Neural cell (in vitro differentiated cells): ENCODE data around the gene RFNG. TPM values are rescaled to one million over a fixed set of nuclear protein-coding genes. Genes with fewer than 3 reads are reported as not detected.

Experiments
- H2AFZ ChIP-seq: fragments of 200-600, 300-800 bp; sonication (generic), shearing (Covaris generic); 2 replicates; pipeline ENCODE4 v1.6.0; 2014; ENCODE audit warnings: low read depth, mild to moderate bottlenecking, antibody characterized with exemption, low read length, moderate library complexity
- H3F3A ChIP-seq: fragments of 200-600 bp; shearing (Covaris generic); 2 replicates; pipeline ENCODE4 v1.6.1; 2016; ENCODE audit warnings: mild to moderate bottlenecking, moderate library complexity, mixed read lengths, antibody characterized with exemption, low read length; ENCODE audit not compliant: insufficient read depth, poor library complexity, severe bottlenecking
- H3K27ac ChIP-seq: fragments of 200-600, 300-800 bp; sonication (generic), shearing (Covaris generic); 2 replicates; pipeline ENCODE4 v1.5.1; 2014; ENCODE audit warnings: mild to moderate bottlenecking, low read length, moderate library complexity
- H3K27me3 ChIP-seq: fragments of 300-800, 200-600 bp; sonication (generic), shearing (Covaris generic); 2 replicates; pipeline ENCODE4 v1.6.0; 2014; ENCODE audit warnings: mild to moderate bottlenecking, low read depth, low read length, moderate library complexity; ENCODE audit not compliant: insufficient read depth
- H3K36me3 ChIP-seq: fragments of 300-800, 200-600 bp; sonication (generic), shearing (Covaris generic); 2 replicates; pipeline ENCODE4 v1.5.1; 2014; ENCODE audit warnings: mild to moderate bottlenecking, antibody characterized with exemption, low read length, moderate library complexity; ENCODE audit not compliant: insufficient read depth
- H3K4me2 ChIP-seq: fragments of 300-800, 200-600 bp; sonication (generic), shearing (Covaris generic); 2 replicates; pipeline ENCODE4 v1.6.0; 2014; ENCODE audit warnings: mild to moderate bottlenecking, low read length
- H3K4me3 ChIP-seq: fragments of 300-800, 200-600 bp; sonication (generic), shearing (Covaris generic); 2 replicates; pipeline ENCODE4 v1.5.1; 2014; ENCODE audit warnings: mild to moderate bottlenecking, low read length, moderate library complexity
- H3K79me2 ChIP-seq: fragments of 200-600 bp; shearing (Covaris generic); replicated peaks from 2 replicates; pipeline ENCODE4 v1.6.0; 2014; ENCODE audit warnings: mild to moderate bottlenecking, low read length, moderate library complexity; ENCODE audit not compliant: insufficient read depth
- H3K9ac ChIP-seq: fragments of 300-800, 200-600 bp; sonication (generic), shearing (Covaris generic); 2 replicates; pipeline ENCODE4 v1.6.1; 2016; ENCODE audit warnings: mild to moderate bottlenecking, low read length, mixed read lengths
- H3K9me2 ChIP-seq: fragments of 200-600 bp; shearing (Covaris generic); 2 replicates; pipeline ENCODE4 v1.6.1; 2016; ENCODE audit warnings: mild to moderate bottlenecking, low read length, mixed read lengths; ENCODE audit not compliant: insufficient read depth
- H3K9me3 ChIP-seq: fragments of 200-600, 300-800 bp; sonication (generic), shearing (Covaris generic); 2 replicates; pipeline ENCODE4 v1.6.1; 2016; ENCODE audit warnings: mild to moderate bottlenecking, mixed run types, low read length, moderate library complexity, mixed read lengths
- H4K20me1 ChIP-seq: fragments of 200-600 bp; shearing (Covaris generic); 2 replicates; pipeline ENCODE4 v1.6.1; 2016; ENCODE audit warnings: mild to moderate bottlenecking, mixed run types; ENCODE audit not compliant: insufficient read depth
- EP300 ChIP-seq: fragments of 450-650 bp; conservative IDR thresholded peaks from 2 replicates; pipeline ENCODE4 v1.6.1; 2014; ENCODE audit warnings: antibody characterized with exemption, mild to moderate bottlenecking, moderate library complexity; ENCODE audit not compliant: poor library complexity, severe bottlenecking
- EZH2 ChIP-seq: fragments of 200-600, 300-800 bp; shearing (Covaris generic), sonication (generic); IDR thresholded peaks from 2 replicates; pipeline ENCODE4 v1.6.1; 2014; ENCODE audit warnings: antibody characterized with exemption, low read length, borderline replicate concordance, mild to moderate bottlenecking; ENCODE audit not compliant: insufficient read depth, poor library complexity, severe bottlenecking
- MXI1 ChIP-seq: fragments of 450-650 bp; conservative IDR thresholded peaks from 2 replicates; pipeline ENCODE4 v1.6.1; 2014; ENCODE audit warnings: antibody characterized with exemption, mild to moderate bottlenecking; ENCODE audit not compliant: poor library complexity, severe bottlenecking
- POLR2AphosphoS5 ChIP-seq: IDR thresholded peaks from 2 replicates; pipeline ENCODE4 v1.6.1; 2012
- RAD21 ChIP-seq: fragments of 450-650 bp; conservative IDR thresholded peaks from 2 replicates; pipeline ENCODE4 v1.6.1; 2014; ENCODE audit warnings: antibody characterized with exemption, mild to moderate bottlenecking, moderate library complexity
- SMC3 ChIP-seq: fragments of 450-650 bp; conservative IDR thresholded peaks from 2 replicates; pipeline ENCODE4 v1.6.1; 2014; ENCODE audit warnings: antibody characterized with exemption, mild to moderate bottlenecking, moderate library complexity; ENCODE audit not compliant: poor library complexity
- TAF1 ChIP-seq: IDR thresholded peaks from 2 replicates; pipeline ENCODE4 v1.6.1; 2012; ENCODE audit warnings: low read depth
- polyA plus RNA-seq: library from polyadenylated mRNA; depleted of rRNA; stranded (reverse); fragments of >200 nt; gene quantifications from 2 replicates; pipeline ENCODE4 v1.2.3, GENCODE V29; 2014
- TF ChIP-seq, protein P1 (sequence below): fragments of 450-650 bp; IDR thresholded peaks from 2 replicates; pipeline ENCODE4 v1.5.1; 2014; ENCODE audit warnings: antibody characterized with exemption, mild to moderate bottlenecking, moderate library complexity; ENCODE audit not compliant: poor library complexity, severe bottlenecking
- TF ChIP-seq, protein P2 (sequence below): IDR thresholded peaks from 2 replicates; pipeline ENCODE4 v1.6.1; 2012; ENCODE audit warnings: borderline replicate concordance

Gene RFNG
- polyA plus RNA-seq, 1 donor from 2014 or later, result 176 TPM

DNA sequence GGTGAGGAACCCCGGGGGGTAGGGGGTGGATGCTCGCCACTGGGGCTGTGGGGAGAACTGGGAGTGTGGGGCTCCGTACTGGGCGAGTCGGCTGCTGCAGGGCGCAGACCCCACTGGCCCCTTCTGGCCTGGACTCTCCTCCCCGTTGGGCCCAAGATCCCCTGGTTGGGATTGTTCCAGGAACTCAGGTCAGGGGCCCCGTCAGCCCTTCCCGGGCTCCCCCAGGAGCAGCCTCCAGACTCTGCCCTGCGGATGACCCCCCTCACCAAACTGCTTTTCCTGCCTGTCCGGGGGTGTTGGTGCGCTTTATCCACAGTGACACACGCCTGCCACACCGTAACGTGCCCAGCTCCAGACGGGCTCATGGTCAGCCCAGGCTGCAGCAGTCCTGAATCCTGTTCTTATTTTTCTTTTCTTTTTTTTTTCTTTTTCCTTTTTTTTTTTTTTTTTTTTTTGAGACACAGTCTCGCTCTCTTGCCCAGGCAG, 50.0 kb downstream of the RFNG start:
- no peaks in the 10 kb centered on the region for H3K36me3 ChIP-seq
- no peaks in the 10 kb centered on the region for H3K79me2 ChIP-seq
- H4K20me1 ChIP-seq, result no peaks in the 10 kb centered on the region
- H3K4me3 ChIP-seq, result no peak overlapping the region
- H3K9ac ChIP-seq, result no peak overlapping the region
- TF ChIP-seq TAF1 (no peak), RAD21 (no peak), SMC3 (no peak), POLR2AphosphoS5 (no peak), EP300 (no peak), EZH2 (no peak), MXI1 (no peak)
- TF ChIP-seq, protein P1, sequence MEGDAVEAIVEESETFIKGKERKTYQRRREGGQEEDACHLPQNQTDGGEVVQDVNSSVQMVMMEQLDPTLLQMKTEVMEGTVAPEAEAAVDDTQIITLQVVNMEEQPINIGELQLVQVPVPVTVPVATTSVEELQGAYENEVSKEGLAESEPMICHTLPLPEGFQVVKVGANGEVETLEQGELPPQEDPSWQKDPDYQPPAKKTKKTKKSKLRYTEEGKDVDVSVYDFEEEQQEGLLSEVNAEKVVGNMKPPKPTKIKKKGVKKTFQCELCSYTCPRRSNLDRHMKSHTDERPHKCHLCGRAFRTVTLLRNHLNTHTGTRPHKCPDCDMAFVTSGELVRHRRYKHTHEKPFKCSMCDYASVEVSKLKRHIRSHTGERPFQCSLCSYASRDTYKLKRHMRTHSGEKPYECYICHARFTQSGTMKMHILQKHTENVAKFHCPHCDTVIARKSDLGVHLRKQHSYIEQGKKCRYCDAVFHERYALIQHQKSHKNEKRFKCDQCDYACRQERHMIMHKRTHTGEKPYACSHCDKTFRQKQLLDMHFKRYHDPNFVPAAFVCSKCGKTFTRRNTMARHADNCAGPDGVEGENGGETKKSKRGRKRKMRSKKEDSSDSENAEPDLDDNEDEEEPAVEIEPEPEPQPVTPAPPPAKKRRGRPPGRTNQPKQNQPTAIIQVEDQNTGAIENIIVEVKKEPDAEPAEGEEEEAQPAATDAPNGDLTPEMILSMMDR, result no peak
- TF ChIP-seq, protein P2, sequence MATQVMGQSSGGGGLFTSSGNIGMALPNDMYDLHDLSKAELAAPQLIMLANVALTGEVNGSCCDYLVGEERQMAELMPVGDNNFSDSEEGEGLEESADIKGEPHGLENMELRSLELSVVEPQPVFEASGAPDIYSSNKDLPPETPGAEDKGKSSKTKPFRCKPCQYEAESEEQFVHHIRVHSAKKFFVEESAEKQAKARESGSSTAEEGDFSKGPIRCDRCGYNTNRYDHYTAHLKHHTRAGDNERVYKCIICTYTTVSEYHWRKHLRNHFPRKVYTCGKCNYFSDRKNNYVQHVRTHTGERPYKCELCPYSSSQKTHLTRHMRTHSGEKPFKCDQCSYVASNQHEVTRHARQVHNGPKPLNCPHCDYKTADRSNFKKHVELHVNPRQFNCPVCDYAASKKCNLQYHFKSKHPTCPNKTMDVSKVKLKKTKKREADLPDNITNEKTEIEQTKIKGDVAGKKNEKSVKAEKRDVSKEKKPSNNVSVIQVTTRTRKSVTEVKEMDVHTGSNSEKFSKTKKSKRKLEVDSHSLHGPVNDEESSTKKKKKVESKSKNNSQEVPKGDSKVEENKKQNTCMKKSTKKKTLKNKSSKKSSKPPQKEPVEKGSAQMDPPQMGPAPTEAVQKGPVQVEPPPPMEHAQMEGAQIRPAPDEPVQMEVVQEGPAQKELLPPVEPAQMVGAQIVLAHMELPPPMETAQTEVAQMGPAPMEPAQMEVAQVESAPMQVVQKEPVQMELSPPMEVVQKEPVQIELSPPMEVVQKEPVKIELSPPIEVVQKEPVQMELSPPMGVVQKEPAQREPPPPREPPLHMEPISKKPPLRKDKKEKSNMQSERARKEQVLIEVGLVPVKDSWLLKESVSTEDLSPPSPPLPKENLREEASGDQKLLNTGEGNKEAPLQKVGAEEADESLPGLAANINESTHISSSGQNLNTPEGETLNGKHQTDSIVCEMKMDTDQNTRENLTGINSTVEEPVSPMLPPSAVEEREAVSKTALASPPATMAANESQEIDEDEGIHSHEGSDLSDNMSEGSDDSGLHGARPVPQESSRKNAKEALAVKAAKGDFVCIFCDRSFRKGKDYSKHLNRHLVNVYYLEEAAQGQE, result no peak
- no peak overlapping the region for H2AFZ ChIP-seq
- no peak overlapping the region for H3K27ac ChIP-seq
- no peaks in the 10 kb centered on the region for H3K9me2 ChIP-seq
- no peak overlapping the region for H3K4me2 ChIP-seq
- no peaks in the 10 kb centered on the region for H3K9me3 ChIP-seq
- H3K27me3 ChIP-seq, result no peaks in the 10 kb centered on the region
- no peaks in the 10 kb centered on the region for H3F3A ChIP-seq

DNA sequence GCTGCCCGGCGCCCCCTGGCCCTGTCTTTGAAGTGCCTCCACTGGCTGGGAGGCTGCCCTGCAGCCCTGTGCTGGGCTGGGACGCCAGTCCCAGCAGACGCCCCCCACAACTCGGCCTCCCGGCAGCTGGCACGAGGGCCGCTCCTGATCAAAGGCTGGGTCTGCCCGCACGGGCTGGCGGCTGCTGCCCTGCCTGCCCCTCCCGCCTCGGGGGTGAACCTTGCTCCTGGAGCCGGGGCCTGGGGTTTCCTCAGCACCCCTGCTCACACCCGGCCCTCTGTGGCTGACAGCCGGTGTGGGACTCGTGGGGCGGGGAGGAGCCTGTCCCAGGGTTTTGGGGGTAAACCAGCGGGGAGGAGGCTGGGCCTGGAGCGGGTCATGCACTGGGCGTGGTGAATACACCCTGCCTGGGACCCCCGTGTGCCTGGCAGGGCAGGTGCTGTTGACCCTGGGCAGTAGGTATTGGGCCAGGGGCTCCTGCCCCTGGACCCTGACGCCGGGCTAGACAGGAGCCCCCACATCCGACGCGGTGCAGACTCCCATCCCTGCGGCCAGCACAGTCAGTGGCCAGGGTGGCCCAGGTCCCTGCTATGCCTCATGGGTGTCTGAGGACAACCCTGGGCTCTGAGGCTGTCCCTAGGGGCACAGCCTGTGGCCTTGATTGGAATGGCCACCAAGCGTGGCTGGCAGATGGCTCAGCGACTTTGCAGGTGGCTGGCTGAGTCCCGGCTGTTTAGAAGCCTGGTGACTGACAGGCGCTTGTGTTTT, 50.6 kb downstream of the RFNG start:
- Histone ChIP-seq H3K9me2 (no peaks in the 10 kb centered on the region), H3F3A (no peaks in the 10 kb centered on the region), H3K9ac (no peak overlapping the region), H3K36me3 (no peaks in the 10 kb centered on the region), H3K4me2 (no peak overlapping the region), H3K79me2 (no peaks in the 10 kb centered on the region), H3K9me3 (no peaks in the 10 kb centered on the region), H3K4me3 (no peak overlapping the region), H4K20me1 (no peaks in the 10 kb centered on the region), H3K27ac (no peak overlapping the region), H3K27me3 (no peaks in the 10 kb centered on the region), H2AFZ (no peak overlapping the region)
- TF ChIP-seq EZH2, result no peak
